ENCODE data around the gene PRRT3.

PRRT3 gene

GRCh38 chr3:9930804-9931418, 21.3 kb downstream of the PRRT3 start:
- H3K4me3 ChIP-seq (ENCODE audit: low read length): no peak overlapping the region
- H3K9me3 ChIP-seq (ENCODE audit: low read length): peaks cover 4% of the 10 kb centered on the region
- H3K4me1 ChIP-seq (ENCODE audit: insufficient read depth, low read length): peaks cover 6% of the 10 kb centered on the region
- H3K27me3 ChIP-seq (ENCODE audit: insufficient read depth, low read length): no peaks in the 10 kb centered on the region
- H2AFZ ChIP-seq (ENCODE audit: low read depth, low read length): no peak overlapping the region
- no peaks in the 10 kb centered on the region for H3K36me3 ChIP-seq (ENCODE audit: insufficient read depth, low read length)

- Histone ChIP-seq H3K36me3 (ENCODE audit: insufficient read depth, low read length) (no peaks in the 10 kb centered on the region), H3K9me3 (ENCODE audit: low read length) (peaks cover 4% of the 10 kb centered on the region), H2AFZ (ENCODE audit: low read depth, low read length) (no peak overlapping the region), H3K4me1 (ENCODE audit: insufficient read depth, low read length) (no peaks in the 10 kb centered on the region), H3K4me3 (ENCODE audit: low read length) (no peak overlapping the region), H3K27me3 (ENCODE audit: insufficient read depth, low read length) (no peaks in the 10 kb centered on the region)
Measured at GRCh38 chr3:9928158-9928557, 24.1 kb downstream of the PRRT3 start.

GRCh38 chr3:9918261-9919038, 33.8 kb downstream of the PRRT3 start:
- H3K27me3 ChIP-seq (ENCODE audit: insufficient read depth, low read length): no peaks in the 10 kb centered on the region
- no peak overlapping the region for H2AFZ ChIP-seq (ENCODE audit: low read depth, low read length)
- no peaks in the 10 kb centered on the region for H3K36me3 ChIP-seq (ENCODE audit: insufficient read depth, low read length)
- no peak overlapping the region for H3K4me3 ChIP-seq (ENCODE audit: low read length)
- no peaks in the 10 kb centered on the region for H3K9me3 ChIP-seq (ENCODE audit: low read length)
- peaks cover 6% of the 10 kb centered on the region for H3K4me1 ChIP-seq (ENCODE audit: insufficient read depth, low read length)

- Histone ChIP-seq H3K4me1 (ENCODE audit: insufficient read depth, low read length) (peaks cover 6% of the 10 kb centered on the region), H2AFZ (ENCODE audit: low read depth, low read length) (no peak overlapping the region), H3K4me3 (ENCODE audit: low read length) (no peak overlapping the region), H3K27me3 (ENCODE audit: insufficient read depth, low read length) (no peaks in the 10 kb centered on the region), H3K36me3 (ENCODE audit: insufficient read depth, low read length) (no peaks in the 10 kb centered on the region), H3K9me3 (ENCODE audit: low read length) (no peaks in the 10 kb centered on the region)
Measured at GRCh38 chr3:9917820-9918219, 34.4 kb downstream of the PRRT3 start.

GRCh38 chr3:9916734-9917680, 35.2 kb downstream of the PRRT3 start, which contains the start of gene IL17RC:
Gene IL17RC, plus strand, starts transcription at chr3:9917098. Its CDS starts 218 bp downstream, at chr3:9917316.
- H3K4me3 ChIP-seq (ENCODE audit: low read length): peak within 1 kb of the TSS; percentile 17
- peak within 1 kb of the TSS; percentile 80 for H2AFZ ChIP-seq (ENCODE audit: low read depth, low read length)
- no peaks in the 10 kb centered on the region for H3K27me3 ChIP-seq (ENCODE audit: insufficient read depth, low read length)
- H3K9me3 ChIP-seq (ENCODE audit: low read length): no peaks in the 10 kb centered on the region
- H3K4me1 ChIP-seq (ENCODE audit: insufficient read depth, low read length): peaks cover 6% of the 10 kb centered on the region
- H3K36me3 ChIP-seq (ENCODE audit: insufficient read depth, low read length): no peaks in the 10 kb centered on the region

GRCh38 chr3:9916346-9916733, 35.9 kb downstream of the PRRT3 start:
- H3K27me3 ChIP-seq (ENCODE audit: insufficient read depth, low read length): no peaks in the 10 kb centered on the region
- H2AFZ ChIP-seq (ENCODE audit: low read depth, low read length): peak overlapping the region; percentile 80
- peak overlapping the region; percentile 17 for H3K4me3 ChIP-seq (ENCODE audit: low read length)
- no peaks in the 10 kb centered on the region for H3K9me3 ChIP-seq (ENCODE audit: low read length)
- H3K36me3 ChIP-seq (ENCODE audit: insufficient read depth, low read length): no peaks in the 10 kb centered on the region
- H3K4me1 ChIP-seq (ENCODE audit: insufficient read depth, low read length): peaks cover 6% of the 10 kb centered on the region

GRCh38 chr3:9915254-9916141, 36.7 kb downstream of the PRRT3 start:
- H3K9me3 ChIP-seq (ENCODE audit: low read length): no peaks in the 10 kb centered on the region
- H3K36me3 ChIP-seq (ENCODE audit: insufficient read depth, low read length): no peaks in the 10 kb centered on the region
- no peak overlapping the region for H2AFZ ChIP-seq (ENCODE audit: low read depth, low read length)
- H3K4me3 ChIP-seq (ENCODE audit: low read length): peak overlapping the region; percentile 16
- H3K4me1 ChIP-seq (ENCODE audit: insufficient read depth, low read length): peaks cover 6% of the 10 kb centered on the region
- no peaks in the 10 kb centered on the region for H3K27me3 ChIP-seq (ENCODE audit: insufficient read depth, low read length)

- no peaks in the 10 kb centered on the region for H3K9me3 ChIP-seq (ENCODE audit: low read length)
- H3K4me1 ChIP-seq (ENCODE audit: insufficient read depth, low read length): peaks cover 6% of the 10 kb centered on the region
- no peak overlapping the region for H3K4me3 ChIP-seq (ENCODE audit: low read length)
- no peak overlapping the region for H2AFZ ChIP-seq (ENCODE audit: low read depth, low read length)
- no peaks in the 10 kb centered on the region for H3K36me3 ChIP-seq (ENCODE audit: insufficient read depth, low read length)
- H3K27me3 ChIP-seq (ENCODE audit: insufficient read depth, low read length): no peaks in the 10 kb centered on the region
Measured at GRCh38 chr3:9914559-9915253, 37.5 kb downstream of the PRRT3 start.

- Histone ChIP-seq H3K9me3 (ENCODE audit: low read length) (no peaks in the 10 kb centered on the region), H3K27me3 (ENCODE audit: insufficient read depth, low read length) (no peaks in the 10 kb centered on the region), H3K36me3 (ENCODE audit: insufficient read depth, low read length) (no peaks in the 10 kb centered on the region), H3K4me3 (ENCODE audit: low read length) (no peak overlapping the region), H2AFZ (ENCODE audit: low read depth, low read length) (no peak overlapping the region), H3K4me1 (ENCODE audit: insufficient read depth, low read length) (peaks cover 6% of the 10 kb centered on the region)
Measured at GRCh38 chr3:9914011-9914410, 38.2 kb downstream of the PRRT3 start.

GRCh38 chr3:9913601-9914000, 38.6 kb downstream of the PRRT3 start:
- H3K4me3 ChIP-seq (ENCODE audit: low read length): no peak overlapping the region
- H2AFZ ChIP-seq (ENCODE audit: low read depth, low read length): no peak overlapping the region
- peaks cover 6% of the 10 kb centered on the region for H3K4me1 ChIP-seq (ENCODE audit: insufficient read depth, low read length)
- no peaks in the 10 kb centered on the region for H3K9me3 ChIP-seq (ENCODE audit: low read length)
- H3K36me3 ChIP-seq (ENCODE audit: insufficient read depth, low read length): no peaks in the 10 kb centered on the region
- H3K27me3 ChIP-seq (ENCODE audit: insufficient read depth, low read length): no peaks in the 10 kb centered on the region

GRCh38 chr3:9912294-9912935, 39.8 kb downstream of the PRRT3 start:
- H3K9me3 ChIP-seq (ENCODE audit: low read length): no peaks in the 10 kb centered on the region
- no peak overlapping the region for H3K4me3 ChIP-seq (ENCODE audit: low read length)
- no peaks in the 10 kb centered on the region for H3K27me3 ChIP-seq (ENCODE audit: insufficient read depth, low read length)
- H3K4me1 ChIP-seq (ENCODE audit: insufficient read depth, low read length): peaks cover 6% of the 10 kb centered on the region
- H3K36me3 ChIP-seq (ENCODE audit: insufficient read depth, low read length): no peaks in the 10 kb centered on the region
- no peak overlapping the region for H2AFZ ChIP-seq (ENCODE audit: low read depth, low read length)
